ENCODE measurements around the gene EXOC3.
"Not testable (repeated sequence)": the region's sequence is repeated elsewhere in the genome, so short reads cannot be mapped to it uniquely, and the experiment has no call there.

The EXOC3 gene

GRCh38 chr5:507986-508575, 65.1 kb downstream of the EXOC3 start:
- DNase-seq: not testable (repeated sequence)

GRCh38 chr5:509611-510185, 66.7 kb downstream of the EXOC3 start:
- DNase-seq: no peak

GRCh38 chr5:510521-510920, 67.5 kb downstream of the EXOC3 start:
- no peak for DNase-seq

- DNase-seq: no peak
These were observed 68.5 kb downstream of the EXOC3 start for GRCh38 chr5:511476-511875.

- DNase-seq: no peak
These were observed 70.5 kb downstream of the EXOC3 start for GRCh38 chr5:513216-514100.

GRCh38 chr5:514101-514485, 71.1 kb downstream of the EXOC3 start:
- DNase-seq: no peak

GRCh38 chr5:514673-515072, 71.7 kb downstream of the EXOC3 start:
- no peak for DNase-seq

GRCh38 chr5:515273-515836, 72.4 kb downstream of the EXOC3 start:
- no peak for DNase-seq

- DNase-seq: no peak
These were observed 73.5 kb downstream of the EXOC3 start for GRCh38 chr5:516338-516925.

All from NCI-H446 treated with DMSO at 0.1 percent for 48 hours (cell line).